ENCODE results near the gene MED26.
A peak's percentile ranks its signal among the peaks of the same experiment; 100 is the strongest.
"Not testable (repeated sequence)": the region's sequence is repeated elsewhere in the genome, so short reads cannot be mapped to it uniquely, and the experiment has no call there.

Gene MED26

DNA sequence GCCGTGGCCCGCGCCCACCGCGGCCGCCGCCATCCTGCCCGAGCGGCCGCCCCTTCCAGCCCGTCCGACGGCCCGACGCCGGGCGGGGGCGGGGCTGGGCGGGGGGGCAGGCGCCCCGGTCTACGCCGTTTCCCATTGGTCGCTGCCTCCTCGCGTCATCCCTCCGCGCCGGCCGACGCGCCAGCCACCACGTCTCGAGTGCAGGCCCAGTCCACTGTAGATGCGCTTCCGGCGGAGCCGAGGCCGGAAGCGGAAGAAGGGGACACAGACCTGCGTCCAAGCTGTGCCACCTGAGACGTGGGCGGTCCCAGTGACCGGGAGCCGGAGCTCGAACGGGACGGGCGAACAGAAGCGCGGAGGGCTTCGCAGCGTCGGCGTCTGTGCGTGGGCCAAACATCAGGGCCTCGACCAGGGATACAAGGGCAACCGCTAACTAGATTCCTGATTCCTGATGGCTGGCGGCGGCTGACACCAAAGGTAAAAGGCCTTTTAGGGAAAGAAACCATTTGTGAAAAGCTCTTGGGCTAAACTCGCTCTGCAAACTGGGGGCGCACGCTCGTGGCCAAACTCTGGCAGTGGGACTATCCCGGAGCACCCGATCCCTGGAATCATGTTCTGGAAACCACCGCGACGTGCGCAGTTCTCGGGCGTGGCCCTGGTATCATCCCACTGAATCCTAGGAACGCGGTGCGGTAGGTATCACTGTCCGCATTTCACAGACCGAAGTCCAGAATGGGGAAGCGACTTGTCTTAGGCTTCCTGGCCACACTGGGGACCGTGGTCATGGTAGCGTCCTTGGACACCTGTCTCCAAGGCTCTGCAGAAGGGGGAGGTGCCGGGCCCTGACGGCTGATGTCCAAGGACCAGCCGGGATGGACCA is 55.4 kb downstream of the MED26 start, which contains the start of gene SLC35E1:
Gene SLC35E1, minus strand, starts transcription at position 84 of the 880 bp plus-strand sequence. Its CDS starts 51 bp downstream, at position 33.
- DNase-seq (ENCODE audit: low spot score) = peak; percentile 98

DNA sequence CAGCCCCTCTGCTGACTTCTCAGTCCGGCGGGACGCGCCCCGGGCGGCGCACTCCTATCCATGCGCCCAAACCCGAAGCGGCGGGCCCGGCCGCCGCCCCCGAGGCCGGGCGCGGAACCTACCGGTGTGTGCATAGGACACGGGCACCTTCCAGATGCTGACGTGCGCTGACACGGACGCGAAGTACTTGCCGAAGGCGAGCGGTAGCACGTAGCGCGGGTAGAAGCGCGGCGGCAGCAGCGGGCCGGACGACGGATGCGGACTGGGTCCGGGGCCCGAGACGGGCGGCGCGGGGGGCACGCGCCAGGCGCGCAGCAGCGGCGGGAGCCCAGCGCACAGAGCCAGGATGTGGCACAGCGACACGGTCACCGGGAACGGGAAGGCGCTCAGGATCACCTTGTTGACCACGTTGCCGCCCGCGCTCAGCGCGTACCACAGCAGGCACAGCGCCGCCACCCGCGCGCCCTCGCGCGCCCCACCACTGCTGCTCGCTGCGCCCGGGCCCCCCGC is 56.1 kb downstream of the MED26 start:
- DNase-seq (ENCODE audit: low spot score) = no peak

DNA sequence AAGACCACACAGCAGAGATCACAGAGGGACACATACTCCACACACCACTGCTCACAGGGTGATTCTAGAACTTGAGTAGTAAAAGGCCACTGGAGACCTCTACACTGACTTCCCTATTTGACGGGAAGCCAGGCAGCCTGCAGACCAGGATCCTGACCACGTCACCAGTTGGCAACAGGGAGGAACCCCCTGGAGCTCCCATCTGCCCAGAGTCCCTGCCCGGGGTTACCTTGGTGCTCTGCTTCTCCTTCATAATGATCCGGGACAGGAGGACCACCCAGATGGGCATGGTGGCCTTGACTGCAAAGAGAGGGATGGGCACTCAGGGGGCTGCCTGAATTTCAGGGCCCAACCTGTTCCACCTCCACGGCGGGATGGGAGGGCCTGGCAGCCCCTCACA is 56.7 kb downstream of the MED26 start:
- no peak for DNase-seq (ENCODE audit: low spot score)

DNA sequence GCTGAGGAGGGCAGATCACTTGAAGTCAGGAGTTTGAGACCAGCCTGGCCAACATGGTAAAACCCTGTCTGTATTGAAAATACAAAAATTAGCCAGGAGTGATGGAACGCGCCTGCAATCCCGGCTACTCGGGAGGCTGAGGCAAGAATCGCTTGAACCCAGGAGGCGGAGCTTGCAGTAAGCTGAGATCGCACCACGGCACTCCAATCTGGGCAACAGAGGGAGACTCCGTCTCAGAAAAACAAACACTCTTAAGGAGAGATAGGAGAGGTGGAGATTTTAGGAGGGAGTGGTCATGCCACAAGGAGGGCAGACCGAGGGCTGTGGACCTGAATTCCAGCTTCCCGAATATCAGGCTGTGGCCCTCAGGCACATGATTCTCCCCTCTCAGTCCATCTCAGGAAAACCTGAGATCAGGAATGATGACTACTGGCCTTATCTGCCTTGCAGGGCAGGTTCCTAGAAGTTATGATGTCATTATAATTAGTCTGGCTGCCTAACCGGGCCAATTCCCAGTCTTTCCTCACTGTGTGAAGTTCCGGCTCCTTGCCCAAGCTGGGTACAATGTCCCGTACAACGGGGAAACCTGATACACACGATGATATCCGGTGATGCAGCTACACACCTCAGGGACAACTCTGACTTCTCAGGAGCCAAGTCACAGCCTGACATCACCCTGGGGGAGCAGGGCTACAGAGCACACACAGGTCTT is 58.2 kb downstream of the MED26 start:
- no peak for DNase-seq (ENCODE audit: low spot score)

DNA sequence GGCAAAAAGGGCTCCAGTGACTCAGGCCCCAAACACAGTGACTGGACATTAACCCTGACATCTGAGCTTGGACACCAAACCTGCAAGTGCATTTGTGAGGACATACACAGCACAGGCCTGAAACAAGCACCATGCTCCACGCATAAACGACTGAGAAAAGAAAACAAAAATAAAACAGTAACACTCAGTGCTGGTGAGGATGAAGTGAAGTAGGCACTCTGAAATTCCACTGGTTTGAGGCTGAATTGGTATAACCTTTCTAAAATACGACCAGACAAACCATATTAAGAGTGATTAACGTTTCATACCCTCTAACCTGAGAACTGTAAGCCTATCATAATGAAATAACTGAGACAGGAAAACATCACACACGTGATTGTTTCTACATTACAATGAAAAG is 61.3 kb downstream of the MED26 start:
- DNase-seq (ENCODE audit: low spot score) = no peak

DNA sequence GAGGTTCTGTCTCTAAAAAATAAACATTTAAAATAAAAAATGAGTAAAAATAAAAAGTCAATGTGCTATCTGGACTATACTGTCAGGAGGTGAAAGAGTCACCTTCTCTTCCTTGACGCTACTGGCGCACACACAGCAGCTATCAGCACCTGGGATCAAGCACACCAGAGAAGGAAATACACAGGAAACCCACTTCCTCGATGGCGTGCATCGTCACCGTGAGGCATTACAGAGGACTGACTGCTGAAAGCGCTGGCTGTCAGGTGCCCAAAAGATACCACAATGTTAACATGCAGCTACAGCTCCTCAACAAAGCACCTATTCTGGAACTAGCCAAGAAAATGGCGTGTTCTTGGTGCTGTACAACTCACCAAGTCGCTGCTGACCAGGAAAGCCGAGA is 61.8 kb downstream of the MED26 start:
- DNase-seq (ENCODE audit: low spot score) = no peak

DNA sequence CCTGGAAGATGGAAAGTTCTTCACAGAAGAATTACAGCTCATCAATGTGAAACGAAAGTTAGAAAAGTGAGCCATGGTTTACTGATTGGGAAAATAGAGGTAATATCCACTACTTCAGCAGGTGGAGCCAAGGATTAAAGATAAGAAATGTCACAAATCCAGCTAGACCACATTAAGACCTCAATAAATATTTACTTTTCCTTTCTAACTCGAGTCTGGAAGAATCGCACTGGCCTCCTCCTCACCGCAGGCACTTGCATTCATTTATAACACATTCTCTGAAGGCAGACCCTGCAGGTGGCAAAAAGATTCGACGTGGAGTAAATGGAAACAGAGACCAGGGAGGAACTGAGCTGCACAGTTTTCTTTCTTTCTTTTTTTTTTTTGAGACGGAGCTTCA is 63.2 kb downstream of the MED26 start:
- no peak for DNase-seq (ENCODE audit: low spot score)

DNA sequence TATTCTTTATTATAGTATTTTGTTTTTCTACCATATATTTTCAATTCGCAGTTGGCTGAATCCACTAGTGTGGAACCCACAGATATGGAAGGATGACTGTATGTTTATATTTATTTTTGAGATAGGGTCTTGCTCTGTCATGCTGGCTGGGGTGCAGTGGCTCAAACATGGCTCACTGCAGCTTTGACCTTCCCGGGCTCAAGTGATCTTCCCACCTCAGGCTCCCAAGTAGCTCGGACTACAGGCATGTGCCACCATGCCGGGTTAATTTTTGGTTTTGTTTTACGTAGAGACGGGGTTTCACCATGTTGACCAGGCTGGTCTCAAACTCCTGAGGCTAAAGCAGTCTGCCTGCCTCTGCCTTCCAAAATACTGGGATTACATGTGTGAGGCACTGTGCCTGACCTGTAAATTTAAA is 65.4 kb downstream of the MED26 start:
- DNase-seq (ENCODE audit: low spot score) = no peak

DNA sequence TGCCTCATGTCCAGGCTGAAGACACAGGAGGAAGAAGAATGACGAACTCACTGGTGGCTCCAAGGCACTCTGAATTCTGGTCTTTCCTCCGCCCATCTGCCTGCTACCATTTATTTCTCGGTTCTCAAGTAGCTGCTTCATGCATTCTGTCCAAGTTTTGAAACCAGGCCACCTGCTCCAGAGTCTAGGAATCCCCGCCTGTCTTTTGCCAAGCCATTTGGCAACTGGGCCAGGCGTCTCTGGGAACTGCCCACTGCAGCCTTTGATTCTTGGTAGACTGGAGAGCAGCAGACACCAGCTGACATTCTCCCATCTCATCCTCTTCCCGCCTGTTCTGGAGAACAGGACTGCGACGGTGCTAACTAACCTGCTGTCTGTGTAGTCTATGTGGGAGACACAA is 66.6 kb downstream of the MED26 start:
- no peak for DNase-seq (ENCODE audit: low spot score)

DNA sequence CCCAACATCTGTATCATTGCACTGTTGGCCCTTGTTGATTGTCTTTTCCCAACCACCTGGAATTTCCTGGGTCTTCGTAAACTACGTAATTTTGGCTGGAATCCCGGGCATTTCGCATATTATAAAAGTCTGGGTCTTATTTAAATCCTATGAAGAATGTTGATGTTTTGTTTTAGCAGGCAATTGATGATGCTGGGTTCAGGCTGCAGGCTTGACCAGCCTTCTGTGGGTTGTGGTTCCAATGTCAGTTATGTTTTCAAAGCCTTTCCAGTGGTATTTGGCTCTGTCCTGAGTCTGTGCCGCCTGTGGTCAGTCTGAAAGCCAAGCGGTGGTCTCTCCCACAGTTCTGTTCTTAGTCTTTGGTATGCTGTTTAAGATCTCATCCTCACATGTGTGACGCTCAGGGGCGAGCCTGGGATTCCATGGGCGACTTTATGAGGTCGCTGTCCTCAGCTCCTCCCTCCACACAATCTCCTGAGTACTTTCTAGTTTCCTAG is 68.2 kb downstream of the MED26 start:
- DNase-seq (ENCODE audit: low spot score) = no peak

DNA sequence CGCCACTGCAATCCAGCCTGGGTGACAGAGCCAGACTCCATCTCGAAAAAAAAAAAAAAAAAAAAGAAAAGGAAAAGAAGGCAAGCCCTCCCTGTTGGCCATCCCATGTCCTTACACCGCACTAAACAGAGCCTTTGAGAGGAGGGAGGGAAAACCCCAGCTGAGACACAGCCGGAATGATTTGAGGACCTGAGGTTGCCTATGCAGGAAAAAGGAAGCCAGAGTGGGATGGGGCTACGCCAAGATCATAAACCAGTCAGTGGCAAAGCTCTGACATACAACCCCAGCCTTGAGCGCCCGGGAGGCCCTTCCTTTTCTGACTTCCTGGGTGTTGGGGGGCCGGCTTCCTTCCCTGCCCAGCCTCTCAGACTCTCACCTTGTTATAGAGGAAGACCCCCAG is 73.2 kb downstream of the MED26 start:
- no peak for DNase-seq (ENCODE audit: low spot score)

DNA sequence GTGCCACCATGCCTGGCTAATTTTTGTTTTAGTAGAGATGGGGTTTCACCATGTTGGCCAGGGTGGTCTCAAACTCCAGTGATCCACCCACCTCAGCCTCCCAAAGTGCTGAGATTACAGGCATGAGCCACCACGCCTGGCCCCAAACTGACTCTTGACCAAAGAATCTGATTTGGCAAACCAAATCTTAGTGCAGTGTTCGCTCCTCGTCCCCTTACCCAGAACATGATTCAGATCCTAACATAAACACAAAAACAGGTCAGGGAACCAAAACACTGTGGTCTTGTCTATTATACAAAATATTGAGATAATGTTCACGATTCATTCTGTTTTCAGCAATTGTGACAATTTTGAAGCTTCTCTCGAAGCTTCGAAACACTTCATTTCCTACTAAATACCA is 76.1 kb downstream of the MED26 start:
- not testable (repeated sequence) for DNase-seq (ENCODE audit: low spot score)

DNA sequence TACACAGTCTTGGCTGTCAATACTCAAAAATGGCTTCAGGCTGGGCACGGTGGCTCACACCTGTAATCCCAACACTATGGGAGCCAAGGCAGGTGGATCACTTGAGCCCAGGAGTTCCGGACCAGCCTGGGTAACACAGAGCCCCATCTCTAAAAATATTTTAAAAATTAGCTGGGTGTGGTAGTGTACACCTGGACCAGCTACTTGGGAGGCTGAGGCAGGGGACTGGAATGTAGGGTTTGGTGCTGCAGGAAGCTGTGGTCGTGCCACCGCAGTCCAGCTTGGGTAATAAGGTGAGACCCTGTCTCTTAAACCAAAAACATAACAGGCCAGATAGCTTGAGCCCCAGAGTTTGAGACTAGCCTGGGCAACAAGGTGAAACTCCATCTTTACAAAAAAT is 79.0 kb downstream of the MED26 start:
- DNase-seq (ENCODE audit: low spot score) = no peak

DNA sequence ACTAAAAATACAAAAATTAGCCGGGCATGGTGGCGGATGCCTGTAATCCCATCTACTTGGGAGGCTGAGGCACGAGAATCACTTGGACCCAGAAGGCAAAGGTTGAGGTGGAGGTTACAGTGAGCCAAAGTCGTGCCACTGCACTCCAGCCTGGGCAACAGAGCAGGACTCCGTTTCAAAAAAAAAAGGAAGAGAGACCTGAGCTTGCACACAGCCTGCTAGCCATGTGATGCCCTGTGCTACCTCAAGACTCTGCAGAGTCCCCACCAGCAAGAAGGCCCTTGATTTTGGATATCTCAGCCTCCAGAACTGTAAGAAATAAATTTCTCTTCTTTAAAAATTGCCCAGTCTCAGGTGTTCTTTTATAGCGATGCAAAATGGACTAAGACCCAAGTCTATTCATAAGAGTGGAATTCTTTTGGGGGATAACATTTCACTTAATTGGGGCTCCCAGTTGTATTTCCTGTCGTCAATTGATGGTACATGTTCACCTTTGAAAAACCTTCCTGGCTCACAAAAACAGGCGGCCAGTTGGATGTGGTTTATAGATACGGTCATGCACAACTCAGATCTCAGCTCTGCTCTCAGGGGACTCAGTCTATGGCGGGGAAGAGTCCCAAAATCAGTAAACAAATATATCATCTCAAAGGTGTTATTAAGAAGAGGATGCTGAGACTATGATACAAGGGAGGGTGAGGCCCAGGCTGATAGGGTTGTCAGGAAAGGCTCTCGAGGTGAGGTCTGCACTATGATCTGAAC is 83.4 kb downstream of the MED26 start:
- DNase-seq (ENCODE audit: low spot score) = no peak

DNA sequence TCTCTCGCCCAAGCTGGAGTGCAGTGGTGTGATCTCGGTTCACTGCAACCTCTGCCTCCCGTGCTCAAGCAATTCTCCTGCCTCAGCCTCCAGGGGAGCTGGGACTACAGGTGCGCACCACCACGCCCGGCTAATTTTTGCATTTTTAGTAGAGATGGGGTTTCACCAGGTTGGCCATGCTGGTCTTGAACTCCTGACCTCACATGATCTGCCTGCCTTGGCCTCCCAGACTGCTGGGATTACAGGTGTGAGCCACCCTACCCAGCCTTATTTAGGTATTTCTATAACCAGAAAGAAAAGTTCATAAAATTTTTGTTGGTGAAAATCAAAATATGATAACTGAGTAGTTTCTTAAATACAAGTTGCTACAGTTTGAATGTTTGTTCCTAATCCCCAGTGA is 84.3 kb downstream of the MED26 start:
- not testable (repeated sequence) for DNase-seq (ENCODE audit: low spot score)

DNA sequence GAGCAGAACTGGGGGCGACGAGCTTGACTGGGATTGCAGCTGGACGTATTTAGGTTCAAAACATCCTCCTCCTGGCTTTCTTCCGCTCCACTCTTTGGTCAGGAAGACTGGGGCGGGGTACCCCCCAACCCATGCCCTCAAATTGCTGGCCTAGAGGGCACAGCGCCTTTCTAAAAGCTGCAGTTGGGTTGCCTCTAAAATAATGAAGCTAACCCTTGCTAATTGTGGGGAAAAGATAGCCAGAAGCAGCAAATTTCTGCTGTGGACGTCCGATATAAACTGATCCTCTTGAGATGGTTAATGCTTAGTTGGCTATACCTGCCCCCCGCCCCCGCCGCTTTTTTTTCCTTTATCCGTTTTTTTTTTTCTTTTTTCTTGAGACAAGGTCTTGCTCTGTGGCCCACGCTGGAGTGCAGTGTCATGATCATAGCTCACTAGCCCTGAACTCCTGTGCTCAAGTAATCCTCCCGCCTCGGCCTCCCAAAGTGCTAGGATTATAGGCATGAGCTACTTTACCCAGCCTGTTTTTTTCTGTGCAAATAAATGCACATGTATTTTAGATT is 85.0 kb downstream of the MED26 start:
- no peak for DNase-seq (ENCODE audit: low spot score)

DNA sequence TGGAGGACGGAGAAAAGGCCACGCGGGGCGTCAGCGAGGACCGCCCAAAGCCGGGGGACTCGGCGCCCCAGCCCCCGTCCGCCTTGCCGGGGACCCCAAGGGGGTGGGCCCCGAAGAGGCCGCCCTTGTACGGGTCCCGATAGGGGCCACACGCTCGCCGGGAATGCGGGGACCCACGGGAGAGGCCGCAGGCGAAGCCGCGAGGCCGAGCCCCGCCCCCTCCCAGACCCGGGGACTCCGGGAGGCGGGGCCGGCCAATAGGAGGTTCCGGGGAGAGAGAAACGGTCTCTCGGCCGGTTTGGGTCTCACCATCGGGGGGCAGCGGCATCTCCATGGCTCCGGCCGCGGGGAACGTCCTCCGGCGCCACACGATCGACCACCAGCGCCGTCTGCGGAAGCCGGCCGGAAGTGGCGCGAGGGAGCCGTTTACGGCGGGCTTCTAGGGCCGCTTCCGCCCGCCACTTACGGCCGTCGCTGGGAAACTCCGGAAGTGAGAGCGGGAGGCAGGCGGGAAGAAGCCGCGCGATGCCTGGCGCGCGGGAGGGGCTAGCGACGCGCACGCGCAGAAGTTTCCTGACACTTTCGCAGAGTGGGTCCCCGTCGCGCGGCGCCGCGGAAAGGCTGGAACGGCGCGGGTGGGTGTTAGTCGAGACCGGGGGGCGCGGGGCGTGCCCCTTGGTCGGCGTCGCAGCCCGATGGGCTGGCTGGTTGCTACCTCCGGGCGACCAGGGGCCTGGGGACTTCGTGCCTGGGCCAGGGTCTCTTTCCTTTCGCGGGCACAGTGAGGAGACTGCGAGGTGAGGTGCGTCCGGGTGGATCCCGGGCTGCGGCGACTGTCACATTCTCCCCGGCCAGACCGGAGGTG is 85.7 kb downstream of the MED26 start, which contains the start of gene CHERP:
Gene CHERP, minus strand, starts transcription at position 393 of the 865 bp plus-strand sequence. Its CDS starts 59 bp downstream, at position 334.
- DNase-seq (ENCODE audit: low spot score) = peak; percentile 95

DNA sequence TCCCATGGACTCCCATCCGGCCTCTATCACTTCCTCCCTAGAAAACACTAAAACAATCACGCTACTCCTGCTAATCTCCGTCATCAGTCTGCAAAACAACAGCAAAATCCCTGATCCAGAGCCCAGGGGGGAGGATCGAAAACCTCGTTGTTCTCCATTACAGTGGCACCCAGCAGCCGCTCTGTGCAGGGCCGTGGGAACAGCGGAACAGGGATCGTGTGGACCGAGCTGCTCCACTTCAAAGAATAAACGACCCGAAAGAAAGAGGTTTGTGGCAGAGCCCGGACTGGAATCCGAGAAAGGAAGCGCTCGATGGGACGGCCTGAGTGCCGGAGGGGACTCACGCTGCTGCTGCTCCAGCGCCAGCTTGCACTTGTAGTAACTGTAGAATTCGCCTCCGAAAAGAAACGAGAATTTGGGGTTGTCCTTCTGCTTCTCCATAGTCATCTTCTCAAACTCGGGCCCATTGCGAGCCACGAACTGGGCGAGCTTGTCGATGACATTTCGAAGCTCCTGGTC is 86.4 kb downstream of the MED26 start:
- no peak for DNase-seq (ENCODE audit: low spot score)

DNA sequence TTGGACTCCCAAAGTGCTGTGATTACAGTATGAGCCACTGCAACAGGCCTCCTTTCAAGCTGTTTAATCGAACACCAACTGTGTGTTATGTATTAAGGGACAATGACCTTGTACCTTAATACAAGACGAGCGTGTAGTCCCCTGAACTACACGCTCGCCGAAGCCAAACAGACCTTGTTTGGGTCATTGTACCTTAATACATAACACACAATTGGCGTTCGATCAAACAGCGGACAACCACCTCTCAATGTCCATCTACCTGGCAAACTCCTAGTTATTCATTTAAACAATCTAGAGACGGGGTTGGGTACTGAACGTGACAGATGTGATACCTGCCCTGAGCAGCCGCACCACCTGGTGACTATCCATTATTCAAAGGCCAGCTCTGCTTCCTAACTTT is 87.1 kb downstream of the MED26 start:
- DNase-seq (ENCODE audit: low spot score) = no peak

DNA sequence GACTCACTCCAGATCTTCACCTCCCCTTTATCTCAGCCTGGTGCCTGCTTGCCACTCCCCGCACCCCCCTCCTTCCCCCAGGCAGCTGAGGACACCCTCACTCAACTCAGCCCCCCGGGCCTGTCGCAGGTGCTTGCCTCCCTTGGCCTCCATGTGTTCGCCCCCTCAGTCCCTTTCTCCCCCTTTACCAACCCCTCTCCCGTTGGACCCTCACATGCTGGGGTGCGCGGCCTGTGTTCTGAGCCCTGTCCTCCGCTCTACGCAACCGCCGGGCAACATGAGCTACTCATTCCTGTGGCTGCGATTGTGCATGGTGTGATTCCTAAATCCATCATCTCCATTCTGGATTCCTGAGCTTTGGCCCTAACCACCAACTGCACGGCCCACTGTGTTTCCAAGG is 90.9 kb downstream of the MED26 start:
- no peak for DNase-seq (ENCODE audit: low spot score)

Data from ecto neural progenitor cell (in vitro differentiated cells).